K562 (cell line): Measurements from ENCODE around the gene TXNRD2. TPM values are rescaled to one million over a fixed set of nuclear protein-coding genes. Genes with fewer than 3 reads are reported as not detected.

ENCODE experiments used
- BRD9 ChIP-seq: fragments of 450-650 bp; IDR thresholded peaks from 2 replicates; pipeline ENCODE4 v1.6.1; 2018; ENCODE audit warnings: low read depth; ENCODE audit not compliant: partially characterized antibody
- BRF1 ChIP-seq: IDR thresholded peaks from 3 replicates; pipeline ENCODE4 v1.6.1; 2011; ENCODE audit warnings: borderline replicate concordance, mild to moderate bottlenecking; ENCODE audit not compliant: insufficient read length; ENCODE audit errors: extremely low read depth
- C11orf30 ChIP-seq: fragments of 450-650 bp; IDR thresholded peaks from 2 replicates; pipeline ENCODE4 v1.6.1; 2016; ENCODE audit warnings: low read depth, mild to moderate bottlenecking
- CREB1 ChIP-seq, 2 experiments: sonication (generic) in 1 of 2; formaldehyde crosslinking in 1 of 2; IDR thresholded peaks; 2 replicates each; pipeline versions ENCODE4 v1.6.1 to v1.8.0; 2012 to 2022; ENCODE audit warnings: inconsistent platforms in 1 of 2, mild to moderate bottlenecking in 1 of 2, missing genetic modification reagents in 1 of 2, moderate library complexity in 1 of 2
- ELF4 ChIP-seq: fragments of 450-650 bp; formaldehyde crosslinking; IDR thresholded peaks from 2 replicates; pipeline ENCODE4 v1.4.0; 2022; ENCODE audit warnings: missing genetic modification characterization
- MAX ChIP-seq: sonication (generic); formaldehyde crosslinking; IDR thresholded peaks from 2 replicates; pipeline ENCODE4 v1.9.0; 2022; ENCODE audit warnings: mild to moderate bottlenecking, missing genetic modification reagents
- MLLT1 ChIP-seq, 2 experiments: fragments of 450-650 bp; IDR thresholded peaks; 2 replicates each; pipeline ENCODE4 v1.6.1; 2016
- NFYB ChIP-seq: IDR thresholded peaks from 2 replicates; pipeline ENCODE4 v1.6.1; 2011; ENCODE audit warnings: mild to moderate bottlenecking, moderate library complexity; ENCODE audit not compliant: insufficient read length; ENCODE audit errors: extremely low read depth
- NONO ChIP-seq, 2 experiments: fragments of 200-400 bp in 1 of 2; fragments of 450-650 bp in 1 of 2; formaldehyde crosslinking in 1 of 2; IDR thresholded peaks; 2 replicates each; pipeline ENCODE4 v1.6.1; 2017; ENCODE audit warnings: low read depth in 2 of 2, mild to moderate bottlenecking in 2 of 2, moderate library complexity in 2 of 2, low read length in 1 of 2
- PATZ1 ChIP-seq: fragments of 250-450 bp; sonication (Bioruptor Pico); IDR thresholded peaks from 2 replicates; pipeline ENCODE4 v1.5.0; 2020; ENCODE audit warnings: mild to moderate bottlenecking, borderline replicate concordance
- RHOXF2B ChIP-seq: fragments of 250-450 bp; sonication (Bioruptor Pico); conservative IDR thresholded peaks from 2 replicates; pipeline ENCODE4 v1.5.1; 2021
- SETDB1 ChIP-seq: IDR thresholded peaks from one replicate; pipeline ENCODE4 v1.6.1; 2012; ENCODE audit warnings: low read length, control low read depth, inconsistent platforms
- SMARCE1 ChIP-seq: fragments of 450-650 bp; IDR thresholded peaks from 2 replicates; pipeline ENCODE4 v1.7.1; 2016; ENCODE audit warnings: mild to moderate bottlenecking
- TAL1 ChIP-seq: fragments of 450-650 bp; IDR thresholded peaks from 2 replicates; pipeline ENCODE4 v1.6.1; 2016; ENCODE audit warnings: mild to moderate bottlenecking
- TCFL5 ChIP-seq: fragments of 250-450 bp; sonication (Bioruptor Pico); conservative IDR thresholded peaks from 2 replicates; pipeline ENCODE4 v1.6.1; 2021; ENCODE audit warnings: mild to moderate bottlenecking, moderate library complexity, matching md5 sums
- TEAD1 ChIP-seq, 2 experiments: fragments of 450-650 bp in 1 of 2; sonication (generic) in 1 of 2; formaldehyde crosslinking; IDR thresholded peaks; 2 replicates each; pipeline versions ENCODE4 v1.4.0 to v1.8.0; 2020 to 2022; ENCODE audit warnings: mild to moderate bottlenecking in 2 of 2, missing genetic modification reagents in 1 of 2
- ZBTB17 ChIP-seq: fragments of 450-650 bp; formaldehyde crosslinking; IDR thresholded peaks from 2 replicates; pipeline ENCODE4 v1.4.0; 2020; ENCODE audit warnings: mild to moderate bottlenecking
- ZNF121 ChIP-seq: sonication (generic); formaldehyde crosslinking; conservative IDR thresholded peaks from 2 replicates; pipeline ENCODE4 v1.8.0; 2022; ENCODE audit warnings: missing genetic modification reagents
- ZNF24 ChIP-seq: fragments of 450-650 bp; IDR thresholded peaks from 2 replicates; pipeline ENCODE4 v1.6.1; 2016
- polyA plus RNA-seq, 8 experiments: library from polyadenylated mRNA; depleted of rRNA in 4 of 8; stranded (reverse) in 5 of 8; unstranded in 3 of 8; fragments of >200 nt; fragmentation: Nextera tagmentation in 2 of 8; fragmentation: Illumina TruSeq in 1 of 8; extraction: Ambion mirVana in 2 of 8; extraction: Trizol in 1 of 8; gene quantifications; 2 replicates each; pipeline versions ENCODE4 v1.2.1 to v1.2.3, GENCODE V29; 2011 to 2014; ENCODE audit warnings: inconsistent platforms in 1 of 8, missing spikeins in 1 of 8
- total RNA-seq, 7 experiments: library from RNA; depleted of rRNA in 6 of 7; stranded (reverse); fragments of >200 nt in 6 of 7; fragmentation: Illumina TruSeq in 2 of 7; extraction: Trizol in 2 of 7; gene quantifications; 2 replicates each; pipeline versions ENCODE4 v1.2.1 to v1.2.3, GENCODE V29; 2011 to 2021; ENCODE audit warnings: low replicate concordance in 1 of 7
- TF ChIP-seq, protein P1 (sequence below): sonication (generic); formaldehyde crosslinking; IDR thresholded peaks from 2 replicates; pipeline ENCODE4 v1.8.0; 2022; ENCODE audit warnings: mild to moderate bottlenecking, missing genetic modification reagents
- TF ChIP-seq, protein P2 (sequence below), 3 experiments: IDR thresholded peaks in 2 of 3; conservative IDR thresholded peaks in 1 of 3; 2 replicates each; pipeline ENCODE4 v1.5.1; 2011 to 2012; ENCODE audit warnings: low read length in 3 of 3, mild to moderate bottlenecking in 3 of 3, control low read depth in 2 of 3, improper control_type of control experiment in 1 of 3, inconsistent platforms in 1 of 3, low read depth in 1 of 3, mixed read lengths in 1 of 3, moderate library complexity in 1 of 3; ENCODE audit not compliant: insufficient read depth in 2 of 3

TXNRD2 gene
- total and polyA plus RNA-seq, 9 of the 15 experiments (the other 6 are each of a cell fraction or from before 2014, with no cell fraction given), result 3.3 to 80.2 (median 49.4) TPM

- TF ChIP-seq TEAD1 (CRISPR knock-in tag; IDR thresholded peaks at IDR 0.05), result no peak
- no peak for TF ChIP-seq BRF1
- peak in 1 of 2 experiments; percentile 47; a peak in 1 of 4 replicates for TF ChIP-seq MLLT1 (IDR thresholded peaks at IDR 0.05)
- no peak; the same call in 1 of the 2 replicates for TF ChIP-seq SMARCE1
- TF ChIP-seq ZNF24, result no peak
- TF ChIP-seq NFYB, result no peak
- TF ChIP-seq, protein P1, sequence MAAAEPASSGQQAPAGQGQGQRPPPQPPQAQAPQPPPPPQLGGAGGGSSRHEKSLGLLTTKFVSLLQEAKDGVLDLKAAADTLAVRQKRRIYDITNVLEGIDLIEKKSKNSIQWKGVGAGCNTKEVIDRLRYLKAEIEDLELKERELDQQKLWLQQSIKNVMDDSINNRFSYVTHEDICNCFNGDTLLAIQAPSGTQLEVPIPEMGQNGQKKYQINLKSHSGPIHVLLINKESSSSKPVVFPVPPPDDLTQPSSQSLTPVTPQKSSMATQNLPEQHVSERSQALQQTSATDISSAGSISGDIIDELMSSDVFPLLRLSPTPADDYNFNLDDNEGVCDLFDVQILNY (CRISPR knock-in tag), result no peak
- no peak for TF ChIP-seq C11orf30
- no peak for TF ChIP-seq TCFL5 (CRISPR knock-in tag)
- TF ChIP-seq RHOXF2B (CRISPR knock-in tag), result 0 out of 2 replicates have a peak, but pooled peaks have one; percentile 21
- TF ChIP-seq, protein P2, sequence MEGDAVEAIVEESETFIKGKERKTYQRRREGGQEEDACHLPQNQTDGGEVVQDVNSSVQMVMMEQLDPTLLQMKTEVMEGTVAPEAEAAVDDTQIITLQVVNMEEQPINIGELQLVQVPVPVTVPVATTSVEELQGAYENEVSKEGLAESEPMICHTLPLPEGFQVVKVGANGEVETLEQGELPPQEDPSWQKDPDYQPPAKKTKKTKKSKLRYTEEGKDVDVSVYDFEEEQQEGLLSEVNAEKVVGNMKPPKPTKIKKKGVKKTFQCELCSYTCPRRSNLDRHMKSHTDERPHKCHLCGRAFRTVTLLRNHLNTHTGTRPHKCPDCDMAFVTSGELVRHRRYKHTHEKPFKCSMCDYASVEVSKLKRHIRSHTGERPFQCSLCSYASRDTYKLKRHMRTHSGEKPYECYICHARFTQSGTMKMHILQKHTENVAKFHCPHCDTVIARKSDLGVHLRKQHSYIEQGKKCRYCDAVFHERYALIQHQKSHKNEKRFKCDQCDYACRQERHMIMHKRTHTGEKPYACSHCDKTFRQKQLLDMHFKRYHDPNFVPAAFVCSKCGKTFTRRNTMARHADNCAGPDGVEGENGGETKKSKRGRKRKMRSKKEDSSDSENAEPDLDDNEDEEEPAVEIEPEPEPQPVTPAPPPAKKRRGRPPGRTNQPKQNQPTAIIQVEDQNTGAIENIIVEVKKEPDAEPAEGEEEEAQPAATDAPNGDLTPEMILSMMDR (IDR thresholded peaks at IDR 0.05 in 2 of 3, conservative IDR thresholded peaks at IDR 0.05 in 1 of 3; ENCODE audit: insufficient read depth in 2 of 3, low read depth in 1 of 3, low read length in 3 of 3), result peak in 2 of 3 experiments; percentile 14 to 20; a peak in 1 of 6 replicates
- TF ChIP-seq MAX, result no peak
- no peak for TF ChIP-seq SETDB1
- TF ChIP-seq NONO (IDR thresholded peaks at IDR 0.05; ENCODE audit: low read depth in 2 of 2, low read length in 1 of 2), result no peak
- TF ChIP-seq TAL1, result no peak
- peak; percentile 75 for TF ChIP-seq ZBTB17 (CRISPR knock-in tag)
- no peak for TF ChIP-seq BRD9
- no peak for TF ChIP-seq CREB1 (IDR thresholded peaks at IDR 0.05)
- no peak for TF ChIP-seq CREB1 (CRISPR knock-in tag; IDR thresholded peaks at IDR 0.05)
- TF ChIP-seq ZNF121 (CRISPR knock-in tag), result no peak
- 0 out of 2 replicates have a peak, but pooled peaks have one; percentile 78 for TF ChIP-seq PATZ1 (CRISPR knock-in tag)
- 0 out of 2 replicates have a peak, but pooled peaks have one; percentile 7 for TF ChIP-seq ELF4 (CRISPR knock-in tag)
These were observed 45.1 kb upstream of the TXNRD2 start (continued) for GRCh38 chr22:19986410-19987341.
